HEK293T (cell line): ENCODE measurements around the gene MPEG1.

Experiments used
- NFRKB ChIP-seq: fragments of 450-650 bp; IDR thresholded peaks from 2 replicates; pipeline ENCODE4 v1.6.1; 2016; ENCODE audit warnings: mild to moderate bottlenecking, moderate library complexity
- PKNOX1 ChIP-seq: fragments of 450-650 bp; IDR thresholded peaks from 2 replicates; pipeline ENCODE4 v1.6.1; 2016

- TF ChIP-seq NFRKB (no peak), PKNOX1 (no peak)
Measured at GRCh38 chr11:59259047-59259446, 46.3 kb upstream of the MPEG1 start.
